Cardiac fibroblast (primary cell): Measurements from ENCODE around the gene TEX9.
"Not testable (repeated sequence)": the region's sequence is repeated elsewhere in the genome, so short reads cannot be mapped to it uniquely, and the experiment has no call there.

ENCODE experiments used
- DNase-seq, 2 donors: peaks; one replicate each; pipeline versions ENCODE4 v3.0.0 to v3.0.0-alpha.2; 2010; ENCODE audit warnings: low read depth in 2 of 2
- H3K4me3 ChIP-seq, 2 donors: replicated peaks in 1 of 2; 1 replicate in 1 of 2; 2 replicates in 1 of 2; pipeline ENCODE4 v1.5.1; 2011; ENCODE audit warnings: low read depth in 2 of 2, low read length in 2 of 2, mild to moderate bottlenecking in 2 of 2, moderate library complexity in 1 of 2
- TF ChIP-seq, protein P1 (sequence below): IDR thresholded peaks from one replicate; pipeline ENCODE4 v1.5.1; 2011; ENCODE audit warnings: low read depth, mild to moderate bottlenecking, low read length, inconsistent platforms

The TEX9 gene

DNA sequence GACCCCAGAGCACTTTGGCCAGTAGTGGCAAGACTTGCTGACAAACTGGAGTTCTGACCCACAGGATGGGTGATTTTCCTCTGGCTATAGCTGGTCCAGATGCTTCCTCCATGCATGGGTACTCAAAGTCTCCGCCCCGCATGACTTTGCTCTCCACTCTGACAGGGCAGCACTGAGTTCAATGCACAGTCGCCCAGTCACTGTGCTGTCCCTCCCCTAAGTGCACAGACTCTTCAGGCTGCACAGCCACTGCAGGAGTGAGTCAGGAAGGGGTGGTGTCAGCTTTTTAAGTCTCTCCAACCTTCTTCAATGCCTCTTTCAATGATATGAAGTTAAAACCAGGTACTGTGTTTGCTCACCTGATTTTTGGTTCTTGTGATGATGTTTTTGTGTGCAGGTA is 17.8 kb downstream of the TEX9 start:
- no peak for DNase-seq

DNA sequence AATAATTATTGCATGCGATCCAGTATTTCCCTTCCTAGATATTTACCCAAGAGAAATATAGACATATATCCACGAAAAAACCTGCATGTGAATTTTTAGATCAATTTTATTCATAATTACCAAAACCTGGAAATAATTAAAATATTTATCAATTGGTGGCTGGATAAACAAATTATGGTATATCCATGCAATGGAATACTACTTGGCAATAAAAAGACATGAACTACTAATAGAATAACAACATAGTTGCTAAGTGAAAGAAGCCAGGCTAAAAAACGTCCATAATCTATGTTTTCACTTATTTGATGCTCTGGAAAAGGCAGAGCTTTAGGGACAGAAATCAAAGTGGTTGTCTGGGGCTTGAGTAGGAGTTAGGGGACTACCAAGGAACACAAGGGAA is 20.7 kb downstream of the TEX9 start:
- no peak for DNase-seq
- TF ChIP-seq, protein P1, sequence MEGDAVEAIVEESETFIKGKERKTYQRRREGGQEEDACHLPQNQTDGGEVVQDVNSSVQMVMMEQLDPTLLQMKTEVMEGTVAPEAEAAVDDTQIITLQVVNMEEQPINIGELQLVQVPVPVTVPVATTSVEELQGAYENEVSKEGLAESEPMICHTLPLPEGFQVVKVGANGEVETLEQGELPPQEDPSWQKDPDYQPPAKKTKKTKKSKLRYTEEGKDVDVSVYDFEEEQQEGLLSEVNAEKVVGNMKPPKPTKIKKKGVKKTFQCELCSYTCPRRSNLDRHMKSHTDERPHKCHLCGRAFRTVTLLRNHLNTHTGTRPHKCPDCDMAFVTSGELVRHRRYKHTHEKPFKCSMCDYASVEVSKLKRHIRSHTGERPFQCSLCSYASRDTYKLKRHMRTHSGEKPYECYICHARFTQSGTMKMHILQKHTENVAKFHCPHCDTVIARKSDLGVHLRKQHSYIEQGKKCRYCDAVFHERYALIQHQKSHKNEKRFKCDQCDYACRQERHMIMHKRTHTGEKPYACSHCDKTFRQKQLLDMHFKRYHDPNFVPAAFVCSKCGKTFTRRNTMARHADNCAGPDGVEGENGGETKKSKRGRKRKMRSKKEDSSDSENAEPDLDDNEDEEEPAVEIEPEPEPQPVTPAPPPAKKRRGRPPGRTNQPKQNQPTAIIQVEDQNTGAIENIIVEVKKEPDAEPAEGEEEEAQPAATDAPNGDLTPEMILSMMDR = no peak
- H3K4me3 ChIP-seq = no peak overlapping the region

More for the DNA sequence above, 17.8 kb downstream of the TEX9 start:
- H3K4me3 ChIP-seq = no peak overlapping the region
- TF ChIP-seq, protein P1 = no peak

DNA sequence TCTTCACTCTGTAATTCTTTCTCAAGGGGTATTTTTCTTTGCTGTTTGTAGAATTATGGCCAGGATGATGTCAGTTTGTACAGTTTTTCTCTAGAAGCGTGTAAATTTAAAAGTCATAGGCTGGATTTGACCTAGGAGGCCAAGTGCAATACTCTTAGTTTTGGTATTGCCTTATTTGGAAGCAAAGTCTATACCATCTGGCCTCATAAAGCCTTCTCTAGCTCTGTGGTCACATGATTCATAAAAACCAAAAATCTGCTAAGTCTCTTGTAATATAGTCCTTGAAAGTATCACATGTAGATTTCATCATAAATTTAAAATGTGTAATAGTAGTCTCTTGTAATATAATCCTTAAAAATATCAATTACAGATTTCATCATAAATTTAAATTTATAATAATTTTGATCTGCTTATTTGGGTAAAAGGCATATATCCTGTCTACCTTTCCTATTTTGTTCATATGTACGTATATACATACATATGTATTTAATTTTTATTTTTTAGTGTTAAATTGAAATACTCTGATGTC is 25.6 kb downstream of the TEX9 start:
- TF ChIP-seq, protein P1 = no peak
- H3K4me3 ChIP-seq = no peak overlapping the region
- peak in 1 of 2 donors; percentile 34 for DNase-seq

DNA sequence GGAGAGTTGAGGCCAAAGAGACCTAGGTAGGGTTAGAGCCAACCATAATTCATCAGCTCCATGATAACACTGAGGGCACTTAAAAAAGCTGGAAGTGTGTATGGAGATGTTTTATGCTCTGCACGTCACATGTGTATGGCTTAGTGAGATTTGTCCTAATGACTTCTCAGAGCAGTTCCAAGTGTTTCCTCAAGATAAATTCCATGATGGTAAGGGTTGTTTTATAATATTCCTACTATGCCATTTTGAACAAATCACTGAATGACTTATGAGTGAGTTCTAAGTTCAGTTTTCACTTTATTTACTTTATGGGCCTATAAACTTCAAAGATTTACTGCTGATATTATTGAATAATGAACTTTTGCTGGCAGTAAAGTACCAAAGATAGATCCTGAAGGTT is 28.1 kb downstream of the TEX9 start:
- no peak overlapping the region for H3K4me3 ChIP-seq
- TF ChIP-seq, protein P1 = no peak
- DNase-seq = no peak

DNA sequence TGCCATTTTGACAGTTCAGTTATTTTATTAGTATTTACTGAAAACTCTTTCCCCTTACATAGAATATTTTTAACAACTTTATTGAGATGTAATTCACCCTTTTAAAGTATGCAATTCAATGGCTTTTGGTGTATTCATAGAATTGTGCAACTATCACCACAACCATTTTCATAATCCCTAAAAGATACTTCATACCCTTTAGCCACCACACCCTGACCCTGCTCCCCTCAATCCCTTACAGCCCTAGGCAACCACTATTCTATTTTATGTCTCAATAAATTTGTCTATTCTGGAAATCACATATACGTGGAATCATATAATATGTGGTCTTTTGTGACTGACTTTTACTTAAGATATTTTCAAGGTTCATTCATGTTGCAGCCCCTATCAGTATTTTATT is 29.7 kb downstream of the TEX9 start:
- TF ChIP-seq, protein P1 = no peak
- H3K4me3 ChIP-seq = no peak overlapping the region
- no peak for DNase-seq

DNA sequence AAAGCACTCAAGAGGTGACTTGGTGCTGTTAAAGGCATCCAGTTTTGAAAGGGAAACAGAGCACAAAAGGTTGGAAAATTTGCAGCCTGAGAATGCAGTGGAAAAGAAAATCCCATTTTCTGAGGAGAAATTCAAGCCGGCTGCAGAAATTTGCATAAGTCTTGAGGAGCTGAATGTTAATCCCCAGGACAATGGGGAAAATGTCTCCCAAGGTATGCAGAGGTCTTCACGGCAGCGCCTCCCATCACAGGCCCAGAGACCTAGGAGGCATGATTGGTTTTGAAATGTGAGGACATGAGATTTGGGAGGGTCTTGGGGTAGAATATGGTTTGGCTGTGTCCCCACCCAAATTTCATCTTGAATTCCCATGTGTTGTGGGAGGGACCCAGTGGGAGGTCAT is 32.1 kb downstream of the TEX9 start:
- H3K4me3 ChIP-seq, DNase-seq: not testable (repeated sequence)

DNA sequence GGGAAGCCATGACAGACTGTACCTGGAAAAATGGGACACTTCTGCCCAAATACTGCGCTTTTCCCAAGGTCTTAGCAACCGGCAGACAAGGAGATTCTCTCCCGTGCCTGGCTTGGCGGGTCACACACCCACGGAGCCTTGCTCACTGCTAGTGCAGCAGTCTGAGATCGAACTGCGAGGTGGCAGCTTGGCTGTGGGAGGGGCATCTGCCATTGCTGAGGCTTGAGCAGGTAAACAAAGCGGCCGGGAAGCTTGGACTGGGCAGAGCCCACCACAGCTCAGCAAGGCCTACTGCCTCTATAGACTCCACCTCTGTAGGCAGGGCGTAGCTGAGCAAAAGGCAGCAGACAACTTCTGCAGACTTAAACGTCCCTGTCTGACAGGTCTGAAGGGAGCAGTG is 34.0 kb downstream of the TEX9 start:
- not testable (repeated sequence) for H3K4me3 ChIP-seq, DNase-seq

DNA sequence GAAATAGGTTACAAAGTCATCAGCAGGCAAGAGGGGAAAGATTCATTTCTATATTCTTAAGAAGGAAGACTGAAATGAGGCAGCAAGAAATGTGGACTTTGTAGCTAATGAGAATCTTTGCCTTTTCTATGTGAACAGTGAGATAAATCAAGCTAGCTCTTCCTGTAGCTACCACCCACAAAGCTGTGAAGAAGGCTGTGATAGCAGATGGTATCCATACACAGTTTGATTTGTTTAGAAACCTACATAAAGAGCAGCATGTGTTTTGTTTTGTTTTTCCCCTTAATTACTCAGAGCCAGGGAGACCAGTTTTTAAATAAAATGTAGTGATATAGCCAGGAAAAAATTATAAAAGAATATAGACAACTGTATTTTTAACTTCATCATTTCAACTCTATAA is 45.5 kb downstream of the TEX9 start:
- no peak overlapping the region for H3K4me3 ChIP-seq
- no peak for DNase-seq

More for the DNA sequence above, 45.5 kb downstream of the TEX9 start:
- TF ChIP-seq, protein P1 = no peak
